ENCODE results near the gene TAF5L.

Gene TAF5L

GRCh38 chr1:229594227-229595008, 31.5 kb downstream of the TAF5L start:
- no peak for DNase-seq (ENCODE audit: low read depth in 1 of 2, low spot score in 1 of 2)
- in situ Hi-C loops (cut with HindIII; ENCODE audit: low pct_unique_long_range_greater_than_20kb, low sequenced_read_pairs) = no loop called here
- TF ChIP-seq JUND (IDR thresholded peaks at IDR 0.05; ENCODE audit: low read depth) = no peak

- no peak for TF ChIP-seq JUND (IDR thresholded peaks at IDR 0.05; ENCODE audit: low read depth)
- in situ Hi-C loops (cut with HindIII; ENCODE audit: low pct_unique_long_range_greater_than_20kb, low sequenced_read_pairs) = no loop called here
- no peak for DNase-seq (ENCODE audit: low read depth in 1 of 2, low spot score in 1 of 2)
These were observed 32.1 kb downstream of the TAF5L start for GRCh38 chr1:229593800-229594199.

DNA sequence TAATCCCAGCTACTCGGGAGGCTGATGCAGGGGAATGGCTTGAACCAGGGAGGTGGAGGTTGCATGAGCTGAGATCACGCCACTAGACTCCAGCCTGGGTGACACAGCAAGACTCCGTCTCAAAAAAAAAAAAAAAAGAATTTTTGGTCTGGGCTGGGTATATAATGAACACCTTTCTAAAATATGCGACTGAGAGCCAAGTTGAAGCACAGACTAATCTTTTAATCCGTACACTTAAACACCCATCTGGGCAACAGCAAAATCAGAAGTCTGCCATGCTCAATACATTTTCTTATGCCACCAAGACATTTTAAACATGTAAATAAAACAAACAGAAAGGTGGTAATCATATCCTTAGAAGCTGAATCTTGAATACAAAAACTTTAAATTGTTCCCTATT, 35.8 kb downstream of the TAF5L start:
- no peak for TF ChIP-seq JUND (IDR thresholded peaks at IDR 0.05; ENCODE audit: low read depth)
- in situ Hi-C loops (cut with HindIII; ENCODE audit: low pct_unique_long_range_greater_than_20kb, low sequenced_read_pairs) = no loop called here
- DNase-seq (ENCODE audit: low read depth in 1 of 2, low spot score in 1 of 2) = no peak

DNA sequence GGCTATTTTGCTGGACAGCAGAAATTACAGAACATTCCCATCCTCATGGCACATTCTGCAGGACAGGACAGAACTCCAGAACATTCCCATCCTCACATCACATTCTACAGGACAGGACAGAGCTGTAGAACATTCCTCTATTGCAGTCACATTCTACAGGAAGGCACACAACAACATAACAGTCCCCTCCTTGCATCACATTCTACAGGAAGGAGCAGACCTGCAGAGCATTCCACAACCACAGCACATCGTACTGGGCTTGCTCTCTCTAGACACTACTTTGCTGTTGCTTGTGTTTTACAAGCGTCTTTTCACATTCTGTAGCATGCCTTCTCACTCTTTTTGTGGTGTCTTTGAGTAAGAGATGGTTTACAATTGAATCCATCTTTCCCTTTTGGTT, 40.6 kb downstream of the TAF5L start:
- TF ChIP-seq JUND (IDR thresholded peaks at IDR 0.05; ENCODE audit: low read depth) = no peak
- peak in 1 of 2 experiments; percentile 11 for DNase-seq (ENCODE audit: low read depth in 1 of 2, low spot score in 1 of 2)
- in situ Hi-C loops (cut with HindIII; ENCODE audit: low pct_unique_long_range_greater_than_20kb, low sequenced_read_pairs) = no loop called here

- no peak for DNase-seq (ENCODE audit: low read depth in 1 of 2, low spot score in 1 of 2)
- TF ChIP-seq JUND (IDR thresholded peaks at IDR 0.05; ENCODE audit: low read depth) = no peak
- in situ Hi-C loops (cut with HindIII; ENCODE audit: low pct_unique_long_range_greater_than_20kb, low sequenced_read_pairs) = no loop called here
These were observed 43.2 kb downstream of the TAF5L start for GRCh38 chr1:229582715-229583114.

GRCh38 chr1:229582011-229582694, 43.8 kb downstream of the TAF5L start:
- in situ Hi-C loops (cut with HindIII; ENCODE audit: low pct_unique_long_range_greater_than_20kb, low sequenced_read_pairs) = no loop called here
- peak in 1 of 2 experiments; percentile 68 for DNase-seq (ENCODE audit: low read depth in 1 of 2, low spot score in 1 of 2)
- no peak for TF ChIP-seq JUND (IDR thresholded peaks at IDR 0.05; ENCODE audit: low read depth)

GRCh38 chr1:229581485-229581884, 44.4 kb downstream of the TAF5L start:
- DNase-seq (ENCODE audit: low read depth in 1 of 2, low spot score in 1 of 2) = no peak
- in situ Hi-C loops (cut with HindIII; ENCODE audit: low pct_unique_long_range_greater_than_20kb, low sequenced_read_pairs) = no loop called here
- TF ChIP-seq JUND (IDR thresholded peaks at IDR 0.05; ENCODE audit: low read depth) = no peak

DNA sequence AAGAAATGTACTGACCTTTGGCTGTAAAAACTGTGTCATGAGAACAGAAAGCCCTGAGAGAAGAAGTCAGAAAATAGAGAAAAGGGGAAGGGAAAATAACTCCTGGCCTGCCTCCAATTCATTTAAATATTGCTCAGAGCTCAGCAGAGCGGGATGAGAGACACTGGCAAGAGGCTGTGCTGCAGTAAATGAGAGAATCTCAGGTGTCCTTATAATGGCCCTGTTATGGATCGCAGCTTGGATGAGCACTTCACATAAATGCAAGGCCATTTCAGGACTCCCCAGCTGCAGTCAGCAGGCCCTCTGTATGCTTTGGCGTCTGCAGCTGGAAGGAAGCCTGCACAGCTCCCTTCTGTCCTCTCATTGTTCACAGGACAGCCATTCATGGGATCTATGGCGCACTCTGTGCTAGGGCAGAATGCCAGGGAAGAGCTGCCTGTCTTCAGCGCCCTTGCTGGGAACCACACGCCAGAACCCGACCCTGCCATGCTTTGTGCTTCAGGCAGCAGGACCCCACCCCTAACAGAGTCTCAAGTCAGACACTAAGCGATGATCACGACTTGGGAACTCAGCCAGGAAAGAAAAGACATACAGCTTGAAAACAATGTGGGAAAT, 46.8 kb downstream of the TAF5L start:
- in situ Hi-C loops (cut with HindIII; ENCODE audit: low pct_unique_long_range_greater_than_20kb, low sequenced_read_pairs) = no loop called here
- no peak for DNase-seq (ENCODE audit: low read depth in 1 of 2, low spot score in 1 of 2)
- TF ChIP-seq JUND (IDR thresholded peaks at IDR 0.05; ENCODE audit: low read depth) = no peak

DNA sequence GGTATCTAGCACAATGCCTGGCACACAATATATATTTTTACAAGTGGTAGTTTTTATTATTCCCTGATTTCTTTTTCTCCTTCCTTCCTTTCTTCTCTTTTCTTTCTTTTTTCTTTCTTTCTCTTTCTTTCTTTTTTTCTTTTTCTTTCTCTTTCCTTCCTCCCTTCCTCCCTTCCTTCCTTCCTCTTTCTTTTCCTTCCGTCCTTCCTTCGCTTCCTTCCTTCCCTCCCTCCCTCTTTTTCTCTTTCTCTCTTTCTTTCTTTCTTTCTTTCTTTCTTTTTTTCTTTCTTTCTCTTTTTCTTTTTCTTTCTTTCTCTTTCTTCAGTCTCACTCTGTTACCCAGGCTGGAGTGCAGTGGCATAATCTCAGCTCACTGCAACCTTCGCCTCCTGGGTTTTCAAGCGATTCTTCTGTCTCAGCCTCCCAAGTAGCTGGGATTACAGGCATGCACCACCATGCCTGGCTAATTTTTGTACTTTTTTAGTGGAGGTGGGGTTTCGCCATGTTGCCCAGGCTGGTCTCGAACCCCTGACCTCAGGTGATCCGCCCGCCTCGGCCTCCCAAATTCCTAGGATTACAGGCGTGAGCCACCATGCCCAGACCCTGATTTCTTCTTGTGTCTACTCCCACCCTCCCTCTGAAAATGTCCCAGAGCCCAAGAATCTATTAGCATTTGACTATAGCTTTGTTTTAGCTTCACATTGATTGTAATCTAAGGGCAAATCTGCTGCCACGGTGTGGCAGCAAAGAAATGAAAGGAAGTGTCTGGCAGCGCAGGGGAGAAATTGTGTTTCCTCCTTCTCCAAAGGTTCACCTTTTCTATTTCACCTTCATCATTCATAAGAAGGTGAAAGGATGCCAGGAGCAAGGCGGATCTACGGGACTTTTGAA, 47.5 kb downstream of the TAF5L start:
- DNase-seq (ENCODE audit: low read depth in 1 of 2, low spot score in 1 of 2) = no peak
- TF ChIP-seq JUND (IDR thresholded peaks at IDR 0.05; ENCODE audit: low read depth) = no peak
- in situ Hi-C loops (cut with HindIII; ENCODE audit: low pct_unique_long_range_greater_than_20kb, low sequenced_read_pairs) = no loop called here

DNA sequence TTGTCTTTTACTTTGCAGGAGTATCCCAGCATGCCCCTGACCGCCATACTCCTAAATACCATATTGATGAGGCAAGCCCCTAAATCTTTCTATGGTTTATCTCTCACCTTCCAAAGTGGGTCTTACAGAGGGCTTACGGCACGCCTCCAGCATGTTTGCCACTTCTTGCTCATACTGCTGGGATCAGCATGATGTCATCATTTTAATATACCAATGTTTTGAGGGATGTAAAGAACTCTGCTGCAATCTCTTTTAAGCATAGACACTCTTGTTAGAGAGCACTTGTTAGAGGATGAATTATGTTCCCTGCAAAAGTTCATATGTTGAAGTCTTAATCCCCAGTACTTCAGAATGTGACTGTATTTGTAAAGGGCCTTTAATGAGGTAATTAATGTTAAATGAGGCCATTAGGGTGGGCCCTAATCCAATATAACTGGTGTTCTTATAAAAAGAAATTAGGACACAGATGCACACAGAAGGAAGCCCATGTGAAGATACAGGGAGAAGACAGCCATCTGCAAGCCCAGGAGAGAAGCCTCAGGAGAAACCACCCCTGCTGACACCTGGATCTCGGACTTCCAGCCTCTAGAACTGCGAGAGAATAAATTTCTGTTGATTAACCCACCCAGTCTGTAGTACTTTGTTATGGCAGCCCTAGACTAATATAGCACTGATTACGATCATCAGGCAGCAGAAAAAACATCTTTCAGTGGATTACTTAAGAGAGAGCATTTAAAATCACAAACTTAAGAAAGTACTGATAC, 51.1 kb downstream of the TAF5L start:
- no peak for DNase-seq (ENCODE audit: low read depth in 1 of 2, low spot score in 1 of 2)
- in situ Hi-C loops (cut with HindIII; ENCODE audit: low pct_unique_long_range_greater_than_20kb, low sequenced_read_pairs) = no loop called here
- no peak for TF ChIP-seq JUND (IDR thresholded peaks at IDR 0.05; ENCODE audit: low read depth)

- DNase-seq (ENCODE audit: low read depth in 1 of 2, low spot score in 1 of 2) = no peak
- in situ Hi-C loops (cut with HindIII; ENCODE audit: low pct_unique_long_range_greater_than_20kb, low sequenced_read_pairs) = no loop called here
- TF ChIP-seq JUND (IDR thresholded peaks at IDR 0.05; ENCODE audit: low read depth) = no peak
These were observed 53.6 kb downstream of the TAF5L start for GRCh38 chr1:229572286-229572685.
